Measurements from ENCODE around the gene CYBC1. TPM values are rescaled to one million over a fixed set of nuclear protein-coding genes. Genes with fewer than 3 reads are reported as not detected.

CYBC1 gene
- total and polyA plus RNA-seq, 8 donors: 29.3 to 66.9 (median 41.0) TPM

DNA sequence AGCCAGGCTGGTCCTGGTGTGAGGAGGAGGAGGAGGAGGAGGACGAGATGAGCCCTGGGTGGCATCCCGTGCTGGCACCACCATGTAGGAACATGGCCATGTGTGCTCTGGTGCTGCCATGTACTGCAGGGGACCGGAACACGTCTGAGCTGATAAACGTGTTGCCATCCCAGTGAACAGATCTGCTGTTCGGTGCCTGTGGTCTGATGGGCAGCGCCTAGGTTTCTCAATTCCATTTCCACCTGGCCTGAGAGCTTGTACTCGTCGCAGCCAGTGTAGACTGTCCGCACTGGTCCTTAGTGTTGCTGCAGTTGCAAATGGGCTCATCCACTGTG, 40.6 kb upstream of the CYBC1 start:
- FAIRE-seq (no peak), DNase-seq (no peak), ATAC-seq (no peak)
- intact Hi-C loops (cut with DNase I): loop anchor here in 1 of 3 donors (10.0 kb wide), 1 partner anchor 136 kb away; the partner anchor contains the start of gene TEX19
- no peak overlapping the region for H3K27ac ChIP-seq
- TF ChIP-seq, protein P1, sequence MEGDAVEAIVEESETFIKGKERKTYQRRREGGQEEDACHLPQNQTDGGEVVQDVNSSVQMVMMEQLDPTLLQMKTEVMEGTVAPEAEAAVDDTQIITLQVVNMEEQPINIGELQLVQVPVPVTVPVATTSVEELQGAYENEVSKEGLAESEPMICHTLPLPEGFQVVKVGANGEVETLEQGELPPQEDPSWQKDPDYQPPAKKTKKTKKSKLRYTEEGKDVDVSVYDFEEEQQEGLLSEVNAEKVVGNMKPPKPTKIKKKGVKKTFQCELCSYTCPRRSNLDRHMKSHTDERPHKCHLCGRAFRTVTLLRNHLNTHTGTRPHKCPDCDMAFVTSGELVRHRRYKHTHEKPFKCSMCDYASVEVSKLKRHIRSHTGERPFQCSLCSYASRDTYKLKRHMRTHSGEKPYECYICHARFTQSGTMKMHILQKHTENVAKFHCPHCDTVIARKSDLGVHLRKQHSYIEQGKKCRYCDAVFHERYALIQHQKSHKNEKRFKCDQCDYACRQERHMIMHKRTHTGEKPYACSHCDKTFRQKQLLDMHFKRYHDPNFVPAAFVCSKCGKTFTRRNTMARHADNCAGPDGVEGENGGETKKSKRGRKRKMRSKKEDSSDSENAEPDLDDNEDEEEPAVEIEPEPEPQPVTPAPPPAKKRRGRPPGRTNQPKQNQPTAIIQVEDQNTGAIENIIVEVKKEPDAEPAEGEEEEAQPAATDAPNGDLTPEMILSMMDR (IDR thresholded peaks at IDR 0.05): no peak
- no peaks in the 10 kb centered on the region for H3K4me1 ChIP-seq
- H3K9me3 ChIP-seq: no peaks in the 10 kb centered on the region
- no peak overlapping the region for H3K4me3 ChIP-seq
- WGBS, 2 donors: 85 to 91% methylated on average over 10 of the region's 10 CpGs
- no peaks in the 10 kb centered on the region for H3K27me3 ChIP-seq
- peaks cover 0 to 9% (median 8%) of the 10 kb centered on the region in 3 donors for H3K36me3 ChIP-seq

DNA sequence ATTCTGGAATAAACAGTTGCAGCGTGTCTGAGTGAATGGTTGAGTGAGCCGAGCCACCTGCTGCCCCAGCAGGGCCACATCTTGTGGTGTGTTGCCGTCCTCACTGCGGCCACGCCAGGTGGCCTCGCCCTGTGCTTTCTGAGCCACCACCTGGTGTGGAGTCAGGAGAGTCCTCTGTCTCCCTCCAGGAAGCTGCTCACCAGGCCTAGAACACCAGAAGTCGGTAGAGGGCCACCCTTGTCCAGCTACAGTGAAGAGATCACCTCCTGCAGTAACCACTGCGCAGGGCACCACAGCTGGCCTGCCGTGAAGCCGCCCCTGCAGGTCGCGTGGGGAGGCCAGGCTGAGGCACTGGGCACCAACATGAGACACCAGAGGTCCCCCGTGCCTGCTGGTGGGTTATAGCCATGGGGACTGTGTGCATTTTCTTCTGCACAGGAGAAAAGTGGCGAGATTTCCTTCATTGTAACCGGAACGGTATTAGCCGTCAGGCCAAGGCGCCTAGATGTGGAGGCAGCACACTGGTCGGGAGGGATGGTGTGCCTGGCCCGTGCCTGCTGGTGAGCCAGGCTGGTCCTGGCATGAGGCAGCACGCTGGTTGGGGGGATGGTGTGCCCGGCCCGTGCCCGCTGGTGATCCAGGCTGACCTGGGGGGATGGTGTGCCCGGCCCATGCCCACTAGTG, 40.1 kb upstream of the CYBC1 start:
- 84 to 87% methylated on average over 25 of the region's 25 CpGs for WGBS, 2 donors
- Histone ChIP-seq H3K27ac (no peak overlapping the region), H3K27me3 (no peaks in the 10 kb centered on the region), H3K9me3 (no peaks in the 10 kb centered on the region), H3K4me3 (no peak overlapping the region), H3K36me3 (peaks cover 0 to 13% (median 10%) of the 10 kb centered on the region in 3 donors), H3K4me1 (no peaks in the 10 kb centered on the region)
- DNase-seq: peak in 1 of 6 donors; percentile 63
- TF ChIP-seq, protein P1 (IDR thresholded peaks at IDR 0.05): no peak
- ATAC-seq: no peak
- intact Hi-C loops (cut with DNase I): loop anchor here in 1 of 3 donors (10.0 kb wide), 1 partner anchor 136 kb away; the partner anchor contains the start of gene TEX19
- no peak for FAIRE-seq

DNA sequence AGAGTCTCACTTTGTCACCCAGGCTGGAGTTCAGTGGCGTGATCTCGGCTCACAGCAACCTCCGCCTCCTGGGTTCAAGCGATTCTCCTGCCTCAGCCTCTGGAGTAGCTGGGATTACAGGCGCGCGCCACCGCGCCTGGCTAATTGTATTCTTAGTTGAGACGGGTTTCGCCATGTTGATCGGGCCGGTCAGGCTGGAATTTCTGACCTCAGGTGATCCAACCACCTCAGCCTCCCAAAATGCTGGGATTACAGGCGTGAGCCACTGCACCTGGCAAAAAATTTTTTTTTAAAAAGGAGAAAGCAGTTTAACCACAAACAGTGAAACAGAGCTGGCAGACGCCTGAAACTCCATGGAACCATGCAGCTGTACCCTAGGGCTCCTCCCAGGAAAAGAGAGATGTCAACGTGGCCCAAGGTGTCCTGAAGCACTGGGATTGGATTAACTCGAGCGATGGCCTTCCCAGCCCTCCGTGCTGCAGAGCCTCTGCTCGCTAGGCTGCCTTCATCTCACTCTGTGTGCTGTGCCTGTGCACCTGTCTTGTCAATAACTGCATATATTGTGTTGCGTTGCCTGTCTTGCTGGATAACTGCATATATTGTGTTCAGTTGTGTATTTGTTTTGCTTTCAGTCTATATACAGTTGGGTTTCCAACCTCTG, 39.4 kb upstream of the CYBC1 start:
- TF ChIP-seq, protein P1 (IDR thresholded peaks at IDR 0.05): no peak
- WGBS, 2 donors: 91 to 93% methylated on average over 21 of the region's 21 CpGs
- Histone ChIP-seq H3K36me3 (peaks cover 1 to 19% (median 14%) of the 10 kb centered on the region in 3 donors), H3K27me3 (no peaks in the 10 kb centered on the region), H3K4me1 (no peaks in the 10 kb centered on the region), H3K4me3 (no peak overlapping the region), H3K27ac (no peak overlapping the region), H3K9me3 (no peaks in the 10 kb centered on the region)
- intact Hi-C loops (cut with DNase I): loop anchor here in 1 of 3 donors (10.0 kb wide), 1 partner anchor 135 kb away; the partner anchor contains the start of gene TEX19
- DNase-seq (no peak), ATAC-seq (no peak), FAIRE-seq (no peak)

DNA sequence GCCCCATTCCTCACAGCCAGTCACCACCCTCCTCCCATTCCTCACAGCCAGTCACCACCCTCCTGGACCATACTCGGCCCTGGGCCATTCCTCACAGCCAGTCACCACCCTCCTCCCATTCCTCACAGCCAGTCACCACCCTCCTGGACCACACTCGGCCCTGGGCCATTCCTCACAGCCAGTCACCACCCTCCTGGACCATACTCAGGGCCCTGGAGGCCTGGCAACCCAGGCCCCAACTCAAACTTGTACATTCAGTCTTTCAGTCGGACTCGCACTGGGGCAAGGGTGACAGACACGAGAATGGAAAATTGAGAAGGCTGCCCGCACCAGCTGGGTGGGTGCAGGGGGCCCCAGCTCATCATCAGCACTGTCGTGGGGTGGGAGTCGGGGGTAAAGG, 38.6 kb upstream of the CYBC1 start:
- H3K27ac ChIP-seq: no peak overlapping the region
- peaks cover 6 to 26% (median 22%) of the 10 kb centered on the region in 3 donors for H3K36me3 ChIP-seq
- intact Hi-C loops (cut with DNase I): no loop called here
- no peak for FAIRE-seq
- no peaks in the 10 kb centered on the region for H3K4me1 ChIP-seq
- peak in 1 of 6 donors; percentile 19 for DNase-seq
- TF ChIP-seq, protein P1 (IDR thresholded peaks at IDR 0.05): no peak
- no peaks in the 10 kb centered on the region for H3K9me3 ChIP-seq
- no peaks in the 10 kb centered on the region for H3K27me3 ChIP-seq
- ATAC-seq: peak in 2 of 4 donors; percentile 10 to 24
- 74 to 75% methylated on average over 8 of the region's 8 CpGs for WGBS, 2 donors
- no peak overlapping the region for H3K4me3 ChIP-seq

DNA sequence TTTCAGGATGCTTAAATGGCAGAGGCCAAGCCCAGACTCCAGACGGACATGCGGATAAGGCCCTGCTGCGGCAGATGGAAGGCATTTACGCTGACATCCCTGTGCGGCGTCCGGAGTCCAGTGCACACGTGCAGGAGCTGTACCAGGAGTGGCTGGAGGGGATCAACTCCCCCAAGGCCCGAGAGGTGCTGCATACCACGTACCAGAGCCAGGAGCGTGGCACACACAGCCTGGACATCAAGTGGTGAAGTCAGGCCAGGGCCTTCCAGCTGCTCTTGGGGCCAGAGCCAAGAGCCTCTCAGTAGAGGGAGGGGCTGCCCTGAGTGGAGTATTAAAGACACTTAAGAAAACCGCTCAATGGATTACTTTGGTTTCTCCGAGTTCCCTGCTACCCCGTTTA, 37.4 kb upstream of the CYBC1 start:
- intact Hi-C loops (cut with DNase I): no loop called here
- no peak for FAIRE-seq
- DNase-seq: peak in 1 of 6 donors; percentile 52
- peaks cover 6 to 35% (median 25%) of the 10 kb centered on the region in 3 donors for H3K36me3 ChIP-seq
- 92 to 93% methylated on average over 14 of the region's 14 CpGs for WGBS, 2 donors
- no peak for ATAC-seq
- H3K27ac ChIP-seq: no peak overlapping the region
- no peak overlapping the region for H3K4me3 ChIP-seq
- H3K27me3 ChIP-seq: no peaks in the 10 kb centered on the region
- TF ChIP-seq, protein P1 (IDR thresholded peaks at IDR 0.05): no peak
- H3K9me3 ChIP-seq: no peaks in the 10 kb centered on the region
- no peaks in the 10 kb centered on the region for H3K4me1 ChIP-seq
